Measurements from ENCODE around the gene PTGDS.

DNA sequence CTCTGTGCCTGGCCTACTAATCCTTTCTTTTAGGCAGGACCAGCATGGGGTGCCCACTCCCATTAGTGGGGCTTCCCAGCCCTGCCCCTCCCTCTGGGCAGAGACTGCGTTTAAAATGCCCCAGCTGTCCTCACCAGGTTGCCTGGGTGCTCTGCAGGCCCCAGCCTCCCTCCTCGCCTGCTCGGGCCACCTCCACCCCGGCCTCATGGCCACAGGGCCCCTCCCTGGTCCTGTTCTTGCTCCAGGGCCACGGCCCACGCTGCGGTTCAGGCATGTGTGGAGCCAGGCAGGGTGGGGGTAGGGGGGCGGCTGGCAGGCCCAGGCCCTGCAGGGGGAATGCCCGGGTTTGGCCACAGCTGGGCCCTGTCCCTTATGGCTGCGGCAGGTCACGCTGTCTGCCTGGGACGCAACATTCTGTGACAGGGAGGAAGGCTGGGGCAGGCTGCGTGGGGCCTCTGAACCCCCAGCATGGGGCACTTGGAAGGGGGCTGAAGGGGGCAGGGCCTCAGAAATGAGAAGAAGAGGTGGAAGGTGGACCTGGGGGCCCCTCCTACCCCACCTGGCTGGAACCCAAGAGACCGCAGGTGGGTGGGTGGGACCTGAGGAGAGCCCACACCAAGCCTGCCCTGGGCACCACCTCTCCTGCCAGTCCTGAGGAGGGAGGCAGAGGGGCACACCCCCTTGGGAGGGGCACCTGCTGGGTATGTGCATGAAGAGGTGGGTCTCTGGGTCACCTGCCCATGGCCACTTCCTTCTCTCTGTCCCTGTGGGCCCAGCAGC is 25.6 kb upstream of the PTGDS start, which contains the start of gene LCN12:
- TF ChIP-seq, protein P1, sequence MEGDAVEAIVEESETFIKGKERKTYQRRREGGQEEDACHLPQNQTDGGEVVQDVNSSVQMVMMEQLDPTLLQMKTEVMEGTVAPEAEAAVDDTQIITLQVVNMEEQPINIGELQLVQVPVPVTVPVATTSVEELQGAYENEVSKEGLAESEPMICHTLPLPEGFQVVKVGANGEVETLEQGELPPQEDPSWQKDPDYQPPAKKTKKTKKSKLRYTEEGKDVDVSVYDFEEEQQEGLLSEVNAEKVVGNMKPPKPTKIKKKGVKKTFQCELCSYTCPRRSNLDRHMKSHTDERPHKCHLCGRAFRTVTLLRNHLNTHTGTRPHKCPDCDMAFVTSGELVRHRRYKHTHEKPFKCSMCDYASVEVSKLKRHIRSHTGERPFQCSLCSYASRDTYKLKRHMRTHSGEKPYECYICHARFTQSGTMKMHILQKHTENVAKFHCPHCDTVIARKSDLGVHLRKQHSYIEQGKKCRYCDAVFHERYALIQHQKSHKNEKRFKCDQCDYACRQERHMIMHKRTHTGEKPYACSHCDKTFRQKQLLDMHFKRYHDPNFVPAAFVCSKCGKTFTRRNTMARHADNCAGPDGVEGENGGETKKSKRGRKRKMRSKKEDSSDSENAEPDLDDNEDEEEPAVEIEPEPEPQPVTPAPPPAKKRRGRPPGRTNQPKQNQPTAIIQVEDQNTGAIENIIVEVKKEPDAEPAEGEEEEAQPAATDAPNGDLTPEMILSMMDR (IDR thresholded peaks at IDR 0.05), result no peak
- no peak for TF ChIP-seq EZH2 (IDR thresholded peaks at IDR 0.05; ENCODE audit: borderline replicate concordance, insufficient read depth, low read depth, low read length, poor library complexity, severe bottlenecking)

All from B cell (primary cell).